Measurements from ENCODE around the gene PLEKHG4B.

Gene PLEKHG4B

GRCh38 chr5:199950-200645 lies 108.1 kb downstream of the PLEKHG4B start:
- ChIA-PET CTCF (interaction anchor here (2.5 kb wide), 1 partner anchor 11 kb away, joined by 13 read pairs; no protein-coding TSS in a partner anchor), POLR2A (no interaction called here)
- TF ChIP-seq CTCF (IDR thresholded peaks at IDR 0.05; ENCODE audit: control extremely low read depth, extremely low read depth, low read depth, missing control alignments), result no peak
- DNase-seq (ENCODE audit: extremely low spot score), result no peak

GRCh38 chr5:200985-201384 lies 109.0 kb downstream of the PLEKHG4B start:
- no peak for DNase-seq (ENCODE audit: extremely low spot score)
- CTCF ChIA-PET, result no interaction called here
- TF ChIP-seq CTCF (IDR thresholded peaks at IDR 0.05; ENCODE audit: control extremely low read depth, extremely low read depth, low read depth, missing control alignments), result no peak
- POLR2A ChIA-PET, result no interaction called here

GRCh38 chr5:201672-202071 lies 109.7 kb downstream of the PLEKHG4B start:
- ChIA-PET POLR2A (no interaction called here), CTCF (interaction anchor here (1.1 kb wide), 1 partner anchor 10 kb away, joined by 3 read pairs; the partner anchor contains the start of gene LRRC14B)
- no peak for TF ChIP-seq CTCF (IDR thresholded peaks at IDR 0.05; ENCODE audit: control extremely low read depth, extremely low read depth, low read depth, missing control alignments)
- DNase-seq (ENCODE audit: extremely low spot score), result no peak

GRCh38 chr5:203246-203930 lies 111.4 kb downstream of the PLEKHG4B start:
- ChIA-PET CTCF (interaction anchor here (1.1 to 2.1 kb wide), 3 partner anchors 15 to 700 kb away, joined by 3 to 6 read pairs (median 6); partner anchors contain the start of genes CCDC127 and SDHA), POLR2A (no interaction called here)
- no peak for DNase-seq (ENCODE audit: extremely low spot score)
- TF ChIP-seq CTCF (IDR thresholded peaks at IDR 0.05; ENCODE audit: control extremely low read depth, extremely low read depth, low read depth, missing control alignments), result no peak

GRCh38 chr5:204001-204400 lies 112.0 kb downstream of the PLEKHG4B start:
- TF ChIP-seq CTCF (IDR thresholded peaks at IDR 0.05; ENCODE audit: control extremely low read depth, extremely low read depth, low read depth, missing control alignments), result no peak
- ChIA-PET POLR2A (no interaction called here), CTCF (interaction anchor here (1.7 to 2.1 kb wide), 2 partner anchors 15 kb away, joined by 6 read pairs; partner anchors contain the start of genes CCDC127 and SDHA)
- DNase-seq (ENCODE audit: extremely low spot score), result no peak

- DNase-seq (ENCODE audit: extremely low spot score), result no peak
- CTCF ChIA-PET, result no interaction called here
- no peak for TF ChIP-seq CTCF (IDR thresholded peaks at IDR 0.05; ENCODE audit: control extremely low read depth, extremely low read depth, low read depth, missing control alignments)
- POLR2A ChIA-PET, result no interaction called here
These were observed 112.5 kb downstream of the PLEKHG4B start for GRCh38 chr5:204462-204861.
